Vagina (tissue), 2 donors: ENCODE measurements around the gene COL28A1. TPM values are rescaled to one million over a fixed set of nuclear protein-coding genes. Genes with fewer than 3 reads are reported as not detected.

Experiments
- DNase-seq, 2 donors: peaks; one replicate each; pipeline ENCODE4 v3.0.0-alpha.2; 2017; ENCODE audit errors: extremely low spot score in 2 of 2
- H3K27ac ChIP-seq: fragments of 200-600 bp; sonication (generic); one replicate; pipeline ENCODE4 v1.5.1; 2019
- H3K27me3 ChIP-seq: fragments of 200-600 bp; sonication (generic); one replicate; pipeline ENCODE4 v1.5.1; 2019
- H3K36me3 ChIP-seq, 2 donors: fragments of 200-600 bp; sonication (generic); one replicate each; pipeline ENCODE4 v1.5.1; 2017 to 2019
- H3K4me1 ChIP-seq: fragments of 200-600 bp; sonication (generic); one replicate; pipeline ENCODE4 v1.5.1; 2019
- H3K4me3 ChIP-seq, 2 donors: fragments of 200-600 bp; sonication (generic); 1 replicate in 1 of 2; 2 replicates in 1 of 2; pipeline ENCODE4 v1.5.1; 2016 to 2019
- H3K9me3 ChIP-seq: fragments of 200-600 bp; sonication (generic); one replicate; pipeline ENCODE4 v1.5.1; 2019
- CTCF ChIP-seq, 3 experiments: fragments of 450-650 bp in 2 of 3; fragments of 200-600 bp in 1 of 3; sonication (generic) in 1 of 3; IDR thresholded peaks; one replicate each; pipeline ENCODE4 v1.5.1; 2017 to 2019; ENCODE audit warnings: antibody characterized with exemption in 3 of 3, mild to moderate bottlenecking in 2 of 3, moderate library complexity in 2 of 3
- POLR2A ChIP-seq, 2 donors: fragments of 450-650 bp; IDR thresholded peaks; one replicate each; pipeline ENCODE4 v1.6.1; 2017; ENCODE audit warnings: antibody characterized with exemption in 2 of 2, mild to moderate bottlenecking in 2 of 2, moderate library complexity in 2 of 2
- POLR2AphosphoS5 ChIP-seq, 2 donors: sonication (generic); formaldehyde crosslinking; IDR thresholded peaks; one replicate each; pipeline ENCODE4 v1.9.0; 2017; ENCODE audit warnings: antibody characterized with exemption in 2 of 2, mild to moderate bottlenecking in 2 of 2, low read depth in 1 of 2; ENCODE audit not compliant: insufficient read depth in 1 of 2
- intact Hi-C: fragments of 100-400 bp; cut with DNase I; formaldehyde crosslinking; loops from one replicate; pipeline ENCODE4 v1.15.1; 2023
- total RNA-seq: library from RNA; depleted of rRNA; stranded (reverse); fragments of >200 nt; gene quantifications from one replicate; pipeline ENCODE4 v1.2.3, GENCODE V29; 2016

COL28A1 gene
- total RNA-seq, 1 donor from 2014 or later: 5.4 TPM

DNA sequence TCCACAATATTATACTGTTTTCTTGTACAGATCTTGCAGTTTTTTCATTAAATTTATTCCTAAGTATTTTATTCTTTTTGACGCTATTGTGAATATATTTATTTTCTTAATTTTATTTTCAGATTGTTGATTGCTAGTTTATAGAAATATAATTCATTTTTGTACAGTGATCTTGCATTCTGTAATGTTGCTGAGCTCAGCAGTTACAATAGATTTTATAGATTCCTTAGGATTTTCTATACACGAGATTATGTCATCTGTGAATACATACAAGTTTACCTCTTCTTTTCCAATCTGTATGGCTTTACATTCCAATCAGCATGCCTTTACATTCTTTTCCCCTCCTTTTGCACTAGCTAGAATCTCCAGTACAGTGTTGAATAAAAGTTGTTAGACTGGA, 223.3 kb downstream of the COL28A1 start:
- Histone ChIP-seq H3K27ac (no peak overlapping the region), H3K36me3 (no peaks in the 10 kb centered on the region), H3K4me1 (no peaks in the 10 kb centered on the region), H3K4me3 (no peak overlapping the region), H3K9me3 (no peaks in the 10 kb centered on the region), H3K27me3 (no peaks in the 10 kb centered on the region)
- no peak for DNase-seq
- no peak for TF ChIP-seq POLR2A (IDR thresholded peaks at IDR 0.05)
- TF ChIP-seq CTCF (IDR thresholded peaks at IDR 0.05): no peak
- no peak for TF ChIP-seq POLR2AphosphoS5 (IDR thresholded peaks at IDR 0.05; ENCODE audit: insufficient read depth in 1 of 2, low read depth in 1 of 2)
- intact Hi-C loops: no loop called here

DNA sequence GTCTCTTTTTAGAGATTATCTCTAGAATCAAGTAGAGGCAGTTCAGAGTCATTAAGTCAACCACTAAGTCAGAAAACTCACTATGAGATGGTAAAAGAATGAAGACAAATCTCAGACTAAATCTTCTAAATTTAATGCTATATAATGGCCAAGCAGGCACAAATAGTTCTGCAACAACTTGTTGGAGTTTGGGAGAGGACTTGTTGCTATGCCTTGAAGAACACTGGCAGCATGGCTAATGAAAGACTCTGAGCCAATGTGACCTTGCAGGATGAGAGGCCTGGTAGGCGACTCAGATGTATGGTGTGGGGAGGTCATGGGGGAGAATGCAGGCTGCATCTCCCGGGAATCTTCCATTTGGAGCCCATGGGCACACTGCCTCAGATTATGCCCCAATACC, 224.7 kb downstream of the COL28A1 start:
- H3K4me3 ChIP-seq: no peak overlapping the region
- H3K36me3 ChIP-seq: no peaks in the 10 kb centered on the region
- no peaks in the 10 kb centered on the region for H3K4me1 ChIP-seq
- no peaks in the 10 kb centered on the region for H3K9me3 ChIP-seq
- DNase-seq: no peak
- intact Hi-C loops: no loop called here
- no peaks in the 10 kb centered on the region for H3K27me3 ChIP-seq
- no peak overlapping the region for H3K27ac ChIP-seq
- TF ChIP-seq POLR2A (IDR thresholded peaks at IDR 0.05) (no peak), CTCF (IDR thresholded peaks at IDR 0.05) (no peak), POLR2AphosphoS5 (IDR thresholded peaks at IDR 0.05; ENCODE audit: insufficient read depth in 1 of 2, low read depth in 1 of 2) (no peak)

DNA sequence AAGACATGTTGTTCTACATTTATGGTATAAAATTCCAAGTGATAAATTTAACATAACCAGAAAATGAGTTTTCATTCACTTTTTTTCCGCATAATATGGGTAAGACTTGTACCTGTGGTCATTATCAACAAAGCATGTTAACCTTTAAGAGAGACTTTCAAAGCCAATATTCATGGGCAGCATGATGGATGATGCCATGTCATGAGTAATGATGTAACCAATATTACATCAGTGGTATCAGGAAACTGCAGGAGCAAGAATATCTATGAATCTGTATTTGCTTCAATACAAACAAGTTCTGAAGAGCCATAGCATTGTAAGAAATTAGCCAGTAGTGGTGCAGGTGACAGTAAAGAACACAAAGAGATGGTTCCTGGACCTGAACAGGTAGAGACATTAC, 226.5 kb downstream of the COL28A1 start:
- Histone ChIP-seq H3K27ac (no peak overlapping the region), H3K27me3 (no peaks in the 10 kb centered on the region), H3K4me1 (no peaks in the 10 kb centered on the region), H3K36me3 (no peaks in the 10 kb centered on the region), H3K4me3 (no peak overlapping the region), H3K9me3 (no peaks in the 10 kb centered on the region)
- TF ChIP-seq POLR2A (IDR thresholded peaks at IDR 0.05) (no peak), POLR2AphosphoS5 (IDR thresholded peaks at IDR 0.05; ENCODE audit: insufficient read depth in 1 of 2, low read depth in 1 of 2) (no peak), CTCF (IDR thresholded peaks at IDR 0.05) (no peak)
- no peak for DNase-seq
- intact Hi-C loops: no loop called here

Other genes with a start within 250 kb of the COL28A1 start
- gene MIOS, start 31.0 kb upstream of the COL28A1 start, total RNA-seq: 50.1 TPM
- gene UMAD1, start 104.9 kb upstream of the COL28A1 start, total RNA-seq: 6.9 TPM
- gene RPA3, start 182.7 kb upstream of the COL28A1 start, total RNA-seq: 12.3 TPM